GM21737 (cell line): ENCODE measurements around the gene GPSM1.

Experiments
- ATAC-seq: cut with Tn5 transposase; IDR thresholded peaks from one replicate; pipeline ENCODE4 v1.9.1; 2021; ENCODE audit warnings: mild to moderate bottlenecking, moderate library complexity; ENCODE audit not compliant: unreplicated experiment

The GPSM1 gene

DNA sequence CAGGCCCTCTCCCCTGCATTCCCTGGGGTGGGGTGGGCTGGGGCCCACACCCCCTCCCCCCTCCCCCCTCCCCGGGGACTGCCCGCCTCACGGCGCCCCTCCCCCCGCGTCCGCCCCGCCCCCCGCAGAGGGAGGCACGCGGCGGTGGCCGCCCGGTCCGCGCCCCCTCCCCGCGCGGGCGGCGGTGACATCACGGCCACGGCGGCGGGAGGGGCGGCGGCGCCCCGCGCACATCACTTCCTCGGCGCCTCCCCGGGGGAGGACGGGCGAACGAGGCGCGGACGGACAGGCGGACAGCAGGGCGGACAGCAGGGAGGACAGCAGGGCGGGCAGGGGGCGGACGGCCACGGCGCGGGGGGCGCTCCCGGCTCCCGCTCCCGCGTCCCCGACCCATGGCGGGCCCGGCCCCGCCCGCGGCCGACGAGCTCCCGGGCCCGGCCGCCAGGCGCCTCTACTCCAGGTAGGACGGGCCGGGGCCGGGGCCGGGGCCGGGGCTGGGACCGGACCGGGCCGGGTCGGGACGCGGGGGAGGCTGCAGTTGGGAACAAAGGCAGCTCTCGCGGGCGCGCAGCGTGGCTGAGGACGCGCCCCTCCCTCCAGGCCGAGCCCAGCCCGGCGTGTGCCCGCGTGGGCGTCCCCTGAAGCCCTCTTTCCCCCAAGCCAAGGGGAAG lies at the start of gene GPSM1:
Gene GPSM1, plus strand, starts transcription at position 236 of the 671 bp plus-strand sequence. Its CDS starts 157 bp downstream, at position 393.
- ATAC-seq = no peak

GRCh38 chr9:136277746-136278145 lies 49.6 kb upstream of the GPSM1 start:
- no peak for ATAC-seq

DNA sequence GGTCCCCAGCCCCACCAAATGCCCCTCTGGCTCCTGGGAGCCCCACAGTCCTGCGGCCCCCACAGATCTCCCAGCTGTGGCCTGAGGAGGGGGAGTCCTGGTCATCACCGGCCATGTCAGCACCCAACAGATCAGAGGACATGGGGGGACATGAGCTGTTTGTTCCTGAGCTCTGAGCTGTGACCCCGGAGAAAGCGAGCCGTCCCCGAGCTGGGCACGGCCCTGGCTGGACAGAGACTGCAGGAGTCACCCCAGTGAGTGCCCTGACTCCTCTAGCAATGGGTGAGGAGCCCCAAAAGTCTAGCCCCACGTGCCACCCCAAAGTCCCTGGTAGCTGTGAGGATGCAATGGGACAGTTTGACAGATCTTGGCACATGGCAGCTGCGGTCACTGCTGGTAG lies 49.1 kb upstream of the GPSM1 start:
- ATAC-seq = no peak

DNA sequence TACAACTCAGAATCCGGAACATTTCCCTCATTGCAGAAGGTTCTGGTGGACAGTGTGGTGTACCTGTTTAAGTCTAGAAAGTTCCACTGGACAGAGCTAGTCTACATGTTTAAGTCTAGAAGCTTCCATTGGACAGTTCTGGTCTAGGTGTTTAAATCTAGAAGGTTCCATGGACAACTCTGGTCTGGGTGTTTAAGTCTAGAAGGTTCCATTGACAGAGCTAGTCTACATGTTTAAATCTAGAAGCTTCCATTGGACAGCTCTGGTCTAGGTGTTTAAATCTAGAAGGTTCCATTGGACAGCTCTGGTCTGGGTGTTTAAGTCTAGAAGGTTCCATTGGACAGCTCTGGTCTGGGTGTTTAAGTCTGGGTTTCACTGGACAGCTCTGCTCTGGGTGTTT lies 48.4 kb upstream of the GPSM1 start:
- no peak for ATAC-seq

- ATAC-seq = no peak
Observed at GRCh38 chr9:136279471-136279870, 47.9 kb upstream of the GPSM1 start.

DNA sequence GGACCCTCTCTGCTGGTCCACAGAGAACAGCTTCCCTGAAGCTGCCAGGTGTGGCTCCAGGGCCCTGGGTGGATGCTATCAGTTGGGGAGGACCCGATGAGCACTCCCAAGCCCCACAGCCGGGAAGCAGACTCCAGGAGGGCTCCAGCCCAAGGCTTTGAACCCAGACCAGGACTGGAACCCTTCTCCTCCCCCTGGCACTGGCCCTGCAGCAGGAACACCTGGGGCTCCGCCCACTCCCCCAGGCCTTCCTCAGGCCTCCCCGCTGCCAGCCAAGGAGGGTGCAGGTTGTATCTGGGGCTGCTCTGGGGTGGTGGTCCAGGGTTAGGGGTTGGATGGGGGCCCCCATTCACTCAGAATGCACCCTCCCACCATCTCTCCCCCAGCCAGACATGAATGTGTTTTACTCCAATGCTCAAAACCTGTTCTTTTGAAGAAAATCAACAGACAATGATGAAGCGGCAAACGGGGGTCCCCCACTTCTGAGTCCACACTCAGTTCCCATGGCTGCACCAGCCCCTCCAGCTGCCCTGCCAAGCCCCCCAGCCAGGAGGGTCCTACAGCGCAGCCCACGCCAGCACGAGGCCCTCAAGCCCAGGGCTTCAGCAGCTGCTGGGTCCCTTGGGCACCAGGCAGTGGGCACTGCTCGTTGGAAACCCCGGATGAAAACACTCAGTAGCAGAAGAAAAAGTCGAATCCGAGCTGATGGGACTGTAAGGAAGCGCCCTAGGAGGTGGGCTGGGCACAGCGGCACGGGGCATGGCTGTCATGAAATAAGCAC lies 46.6 kb upstream of the GPSM1 start:
- no peak for ATAC-seq

GRCh38 chr9:136281421-136282271 lies 45.7 kb upstream of the GPSM1 start:
- no peak for ATAC-seq

DNA sequence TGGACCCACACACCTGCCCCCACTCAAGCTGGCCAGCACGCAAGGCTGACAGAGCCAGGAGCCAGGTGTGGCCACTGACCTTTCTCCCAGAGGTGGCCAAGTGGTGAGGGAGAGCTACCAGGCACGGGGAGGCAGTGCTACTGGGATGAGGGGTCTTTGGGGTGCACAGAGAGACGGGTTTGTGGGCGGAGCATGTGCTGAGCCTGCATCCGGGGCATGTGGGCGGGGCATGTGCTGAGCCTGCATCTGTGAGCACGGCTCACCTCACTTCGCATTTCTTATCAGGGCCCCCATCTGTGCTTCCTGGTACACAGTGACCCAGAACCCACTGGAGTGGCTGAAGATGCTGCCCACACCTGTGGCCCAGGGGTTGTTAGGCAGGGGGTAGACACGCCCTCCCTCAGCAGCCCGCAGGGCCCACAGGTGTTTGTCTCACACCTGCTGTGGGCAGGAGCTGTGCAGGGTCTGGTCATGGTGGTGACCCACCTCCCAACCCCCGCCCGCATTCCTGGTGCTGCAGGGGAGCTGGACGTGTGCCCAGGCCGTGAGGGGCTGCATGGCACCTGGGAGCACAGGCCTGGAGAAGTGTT lies 45.0 kb upstream of the GPSM1 start:
- no peak for ATAC-seq

DNA sequence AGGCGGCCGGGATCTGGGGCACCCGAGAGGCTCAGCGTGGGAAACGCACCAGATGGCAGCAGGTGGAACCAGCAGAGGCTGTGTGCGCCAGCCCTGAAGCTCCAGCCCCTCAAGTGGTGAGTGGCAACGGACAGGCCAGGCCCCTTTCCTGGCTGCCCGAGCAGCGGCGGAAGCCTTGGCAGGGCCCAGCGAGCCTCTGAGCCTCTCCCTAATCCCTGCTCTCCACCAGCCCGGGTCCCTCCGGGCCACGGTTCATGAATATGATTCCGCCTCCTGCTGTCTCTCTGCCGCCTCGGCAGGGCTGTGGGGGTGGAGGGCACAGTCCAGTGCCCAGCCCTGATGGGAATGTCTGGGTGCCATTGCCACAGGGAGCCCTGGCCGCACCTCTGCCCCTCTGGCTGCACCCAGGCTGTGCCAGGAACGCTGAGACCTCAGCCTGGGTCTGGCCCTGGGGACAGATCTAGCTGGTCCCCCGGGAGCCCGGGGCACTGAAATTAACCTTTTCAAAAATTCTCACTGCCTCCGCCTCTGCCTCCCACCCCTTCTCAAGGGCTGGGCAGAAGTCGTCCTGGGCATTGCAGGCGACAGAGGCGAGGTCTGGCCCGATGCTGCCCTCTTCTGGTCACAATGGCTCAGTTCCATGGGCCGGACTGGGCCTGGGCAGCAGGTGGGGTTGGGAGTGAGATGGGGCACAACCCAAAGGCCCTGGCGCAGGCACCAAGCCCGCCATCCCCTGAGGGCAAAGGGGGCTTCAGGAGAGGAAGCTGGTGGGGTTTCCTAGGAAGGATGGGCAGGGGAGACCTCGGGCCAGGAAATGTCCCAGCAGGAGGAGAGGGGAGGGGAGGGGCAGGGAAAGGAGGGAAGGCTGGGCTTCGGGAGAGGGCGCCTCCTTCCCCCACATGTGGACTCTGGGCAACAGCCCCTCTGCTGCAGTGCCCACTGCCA lies 43.8 kb upstream of the GPSM1 start:
- peak; percentile 68 for ATAC-seq

DNA sequence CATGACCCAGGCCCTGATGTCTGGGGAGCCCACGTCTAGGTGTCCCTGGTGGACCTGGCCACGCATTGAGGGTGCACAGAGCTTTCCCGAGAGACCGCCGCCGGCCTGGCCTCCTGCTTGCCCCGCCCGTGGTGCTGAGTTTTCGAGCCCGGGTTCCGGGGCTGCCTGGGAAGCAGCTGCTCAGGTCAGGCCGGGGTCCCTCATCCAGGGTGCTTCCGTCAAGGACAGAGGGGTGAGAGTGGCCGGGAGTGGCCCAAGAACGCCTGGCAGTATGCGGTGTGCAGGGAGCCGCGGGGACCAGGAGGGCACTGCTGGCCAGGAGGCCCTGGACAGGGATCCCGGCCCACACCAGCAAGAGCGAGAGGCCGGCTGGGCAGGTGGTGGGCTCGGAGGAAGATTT lies 43.0 kb upstream of the GPSM1 start:
- no peak for ATAC-seq

GRCh38 chr9:136284951-136285350 lies 42.4 kb upstream of the GPSM1 start:
- ATAC-seq = no peak

GRCh38 chr9:136285501-136286358 lies 41.6 kb upstream of the GPSM1 start:
- ATAC-seq = no peak

- no peak for ATAC-seq
Observed at GRCh38 chr9:136286359-136286986, 40.9 kb upstream of the GPSM1 start.

DNA sequence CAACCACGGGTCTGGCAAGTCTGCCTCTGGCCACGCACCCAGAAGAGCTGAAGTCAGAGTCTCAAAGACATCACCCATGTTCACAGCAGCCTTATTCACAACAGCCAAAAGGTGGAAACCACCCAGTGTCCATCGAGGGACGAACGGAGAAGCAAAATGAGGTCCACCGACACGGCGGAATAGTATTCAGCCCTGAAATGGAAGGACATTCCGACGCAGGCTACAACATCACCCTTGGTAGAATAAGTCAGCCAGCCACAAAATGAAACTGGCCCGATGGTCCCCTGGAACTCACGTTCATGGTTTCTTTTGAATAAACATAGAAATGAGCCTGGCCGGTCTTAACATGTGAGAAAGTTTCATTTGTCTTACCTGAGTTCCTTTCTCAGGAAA lies 40.4 kb upstream of the GPSM1 start:
- ATAC-seq = no peak

DNA sequence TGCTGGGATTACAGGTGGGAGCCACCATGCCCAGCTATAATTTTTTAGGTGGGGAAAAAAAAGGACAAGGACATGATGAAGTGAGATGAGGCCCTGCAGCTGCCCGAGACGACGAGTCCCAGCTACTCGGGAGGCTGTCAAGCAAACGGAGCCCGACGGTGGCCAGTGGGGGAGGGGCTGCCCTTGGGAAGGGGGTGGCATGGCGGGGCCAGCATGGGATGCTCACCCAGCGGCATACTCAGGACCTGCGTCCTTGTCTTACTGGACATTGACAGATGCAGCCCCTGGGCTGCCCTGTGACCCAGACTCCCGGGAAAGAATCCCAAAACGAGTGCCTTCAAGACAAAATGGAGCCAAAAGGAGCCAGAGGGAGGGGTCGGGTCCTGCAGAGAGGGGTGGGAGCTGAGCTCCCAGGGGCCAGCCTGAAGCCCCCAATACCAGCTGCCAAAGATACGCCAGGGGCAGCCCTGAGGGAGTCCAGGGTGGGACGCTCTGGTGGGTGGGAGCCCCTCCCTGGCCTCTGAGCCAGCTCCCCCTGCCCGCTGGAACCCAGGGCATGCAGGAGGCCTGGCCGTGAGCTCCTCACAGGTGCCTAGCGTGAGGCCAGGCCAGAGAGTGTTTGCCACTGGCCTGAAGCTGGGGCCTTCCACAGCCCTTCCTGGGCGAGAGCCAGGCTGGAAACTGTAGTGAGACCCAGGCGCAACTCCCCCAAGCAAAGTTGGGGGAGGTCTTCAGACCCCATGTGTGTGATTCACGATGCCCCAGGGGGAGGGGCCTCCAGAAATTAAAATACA lies 39.2 kb upstream of the GPSM1 start:
- no peak for ATAC-seq

DNA sequence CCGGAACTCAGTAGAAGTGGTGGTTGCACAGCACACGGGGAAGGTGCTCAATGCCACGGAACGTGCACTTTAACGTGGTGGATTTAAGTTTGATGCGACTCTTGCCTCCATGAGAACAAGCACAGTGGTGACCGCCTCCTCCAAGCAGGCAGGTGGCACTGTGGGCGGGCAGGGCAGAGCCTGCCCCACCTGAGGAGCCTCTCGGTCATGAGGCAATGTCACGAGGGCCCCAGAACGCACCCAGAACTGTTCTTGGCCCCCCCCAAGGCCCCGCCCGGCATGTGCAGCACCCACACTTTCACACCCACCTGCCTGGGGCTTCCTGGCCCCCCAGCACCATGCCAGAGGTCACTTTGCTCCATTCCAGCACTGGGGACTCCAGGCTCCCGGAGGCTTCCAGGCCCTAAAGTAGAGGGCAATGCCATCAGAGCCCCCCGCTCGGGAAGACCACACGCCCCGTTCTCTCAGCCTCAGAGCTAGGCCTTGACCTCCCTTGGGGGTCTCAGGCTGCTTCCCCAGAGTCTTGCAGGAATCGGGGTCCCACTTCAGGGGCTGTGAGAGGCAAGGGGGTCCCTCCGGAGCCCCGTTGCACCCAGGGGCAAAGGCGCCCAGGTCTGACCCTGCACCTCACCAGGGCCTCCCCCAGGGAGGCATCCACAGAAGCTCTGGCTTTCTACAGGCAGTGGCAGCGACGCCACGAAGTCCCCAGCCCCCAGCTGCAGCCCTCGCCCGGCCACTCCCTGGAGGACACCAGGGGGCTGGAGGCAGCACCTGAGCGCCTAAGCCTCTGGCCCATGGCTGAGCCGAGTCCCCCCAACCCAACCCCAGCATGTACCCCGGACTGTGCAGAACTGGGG lies 37.5 kb upstream of the GPSM1 start:
- no peak for ATAC-seq

- no peak for ATAC-seq
Observed at GRCh38 chr9:136290508-136291000, 36.8 kb upstream of the GPSM1 start.
